Measurements from ENCODE around the gene UTS2B. TPM values are rescaled to one million over a fixed set of nuclear protein-coding genes. Genes with fewer than 3 reads are reported as not detected.

The UTS2B gene
- total and polyA plus RNA-seq, 5 donors from 2014 or later, result not detected

- Mint-ChIP-seq H3K27me3 (no peaks in the 10 kb centered on the region), H3K4me3 (no peak overlapping the region), H3K36me3 (no peaks in the 10 kb centered on the region), H3K27ac (no peak overlapping the region), H3K9me3 (no peaks in the 10 kb centered on the region), H3K4me1 (peaks cover 2 to 31% (median 11%) of the 10 kb centered on the region in 4 donors)
- Histone ChIP-seq H3K9me3 (ENCODE audit: control insufficient read depth in 2 of 2, low read length in 2 of 2) (no peaks in the 10 kb centered on the region), H3K27me3 (ENCODE audit: control insufficient read depth, insufficient read depth, low read length) (no peaks in the 10 kb centered on the region), H3K27ac (ENCODE audit: insufficient read depth, low read length, poor library complexity, severe bottlenecking) (no peak overlapping the region), H3K36me3 (ENCODE audit: control insufficient read depth, insufficient read depth, low read length) (no peaks in the 10 kb centered on the region), H3K4me3 (ENCODE audit: low read depth, low read length) (no peak overlapping the region), H3K4me1 (ENCODE audit: control insufficient read depth, insufficient read depth, low read length, poor library complexity, severe bottlenecking) (no peaks in the 10 kb centered on the region)
- DNase-seq (no peak), ATAC-seq (ENCODE audit: low read depth in 2 of 2) (no peak)
Measured at GRCh38 chr3:191340966-191341365, 10.6 kb upstream of the UTS2B start.

- H3K27me3 ChIP-seq (ENCODE audit: control insufficient read depth, insufficient read depth, low read length), result no peaks in the 10 kb centered on the region
- no peak overlapping the region for H3K27ac ChIP-seq (ENCODE audit: insufficient read depth, low read length, poor library complexity, severe bottlenecking)
- no peak for ATAC-seq (ENCODE audit: low read depth in 2 of 2)
- no peak overlapping the region for H3K4me3 ChIP-seq (ENCODE audit: low read depth, low read length)
- DNase-seq, result no peak
- Mint-ChIP-seq H3K9me3 (no peaks in the 10 kb centered on the region), H3K27me3 (no peaks in the 10 kb centered on the region), H3K4me3 (no peak overlapping the region), H3K36me3 (no peaks in the 10 kb centered on the region), H3K4me1 (peaks cover 2 to 35% (median 11%) of the 10 kb centered on the region in 4 donors), H3K27ac (no peak overlapping the region)
- H3K36me3 ChIP-seq (ENCODE audit: control insufficient read depth, insufficient read depth, low read length), result no peaks in the 10 kb centered on the region
- no peaks in the 10 kb centered on the region for H3K4me1 ChIP-seq (ENCODE audit: control insufficient read depth, insufficient read depth, low read length, poor library complexity, severe bottlenecking)
- H3K9me3 ChIP-seq (ENCODE audit: control insufficient read depth in 2 of 2, low read length in 2 of 2), result no peaks in the 10 kb centered on the region
Measured at GRCh38 chr3:191340351-191340750, 10.0 kb upstream of the UTS2B start.

- H3K27me3 Mint-ChIP-seq, result no peaks in the 10 kb centered on the region
- Histone ChIP-seq H3K27me3 (ENCODE audit: control insufficient read depth, insufficient read depth, low read length) (no peaks in the 10 kb centered on the region), H3K4me1 (ENCODE audit: control insufficient read depth, insufficient read depth, low read length, poor library complexity, severe bottlenecking) (peaks cover 3% of the 10 kb centered on the region), H3K36me3 (ENCODE audit: control insufficient read depth, insufficient read depth, low read length) (no peaks in the 10 kb centered on the region), H3K4me3 (ENCODE audit: low read depth, low read length) (no peak overlapping the region), H3K27ac (ENCODE audit: insufficient read depth, low read length, poor library complexity, severe bottlenecking) (no peak overlapping the region), H3K9me3 (ENCODE audit: control insufficient read depth in 2 of 2, low read length in 2 of 2) (no peaks in the 10 kb centered on the region)
- no peaks in the 10 kb centered on the region for H3K9me3 Mint-ChIP-seq
- no peak for DNase-seq
- ATAC-seq (ENCODE audit: low read depth in 2 of 2), result no peak
- no peaks in the 10 kb centered on the region for H3K36me3 Mint-ChIP-seq
- no peak overlapping the region for H3K4me3 Mint-ChIP-seq
- H3K4me1 Mint-ChIP-seq, result peaks cover 2 to 37% (median 13%) of the 10 kb centered on the region in 4 donors
- H3K27ac Mint-ChIP-seq, result peak overlapping the region in 1 of 3 donors; percentile 6
Measured at GRCh38 chr3:191339316-191339917, 9.1 kb upstream of the UTS2B start.

GRCh38 chr3:191338177-191338488 lies 7.8 kb upstream of the UTS2B start:
- Mint-ChIP-seq H3K27ac (peak overlapping the region in 1 of 3 donors; percentile 4), H3K9me3 (no peaks in the 10 kb centered on the region), H3K27me3 (no peaks in the 10 kb centered on the region), H3K4me1 (peaks cover 0 to 41% (median 18%) of the 10 kb centered on the region in 4 donors), H3K36me3 (no peaks in the 10 kb centered on the region), H3K4me3 (no peak overlapping the region)
- no peaks in the 10 kb centered on the region for H3K9me3 ChIP-seq (ENCODE audit: control insufficient read depth in 2 of 2, low read length in 2 of 2)
- no peak overlapping the region for H3K27ac ChIP-seq (ENCODE audit: insufficient read depth, low read length, poor library complexity, severe bottlenecking)
- H3K4me3 ChIP-seq (ENCODE audit: low read depth, low read length), result no peak overlapping the region
- H3K27me3 ChIP-seq (ENCODE audit: control insufficient read depth, insufficient read depth, low read length), result no peaks in the 10 kb centered on the region
- ATAC-seq (ENCODE audit: low read depth in 2 of 2) (no peak), DNase-seq (no peak)
- no peaks in the 10 kb centered on the region for H3K36me3 ChIP-seq (ENCODE audit: control insufficient read depth, insufficient read depth, low read length)
- H3K4me1 ChIP-seq (ENCODE audit: control insufficient read depth, insufficient read depth, low read length, poor library complexity, severe bottlenecking), result peaks cover 3% of the 10 kb centered on the region

GRCh38 chr3:191336833-191337232 lies 6.5 kb upstream of the UTS2B start:
- no peak overlapping the region for H3K27ac ChIP-seq (ENCODE audit: insufficient read depth, low read length, poor library complexity, severe bottlenecking)
- Mint-ChIP-seq H3K27me3 (no peaks in the 10 kb centered on the region), H3K4me1 (peaks cover 0 to 46% (median 25%) of the 10 kb centered on the region in 4 donors), H3K36me3 (no peaks in the 10 kb centered on the region), H3K4me3 (peak overlapping the region in 1 of 4 donors; percentile 8), H3K27ac (peak overlapping the region in 1 of 3 donors; percentile 32), H3K9me3 (no peaks in the 10 kb centered on the region)
- ATAC-seq (ENCODE audit: low read depth in 2 of 2) (no peak), DNase-seq (no peak)
- H3K4me3 ChIP-seq (ENCODE audit: low read depth, low read length), result no peak overlapping the region
- no peaks in the 10 kb centered on the region for H3K9me3 ChIP-seq (ENCODE audit: control insufficient read depth in 2 of 2, low read length in 2 of 2)
- peaks cover 3% of the 10 kb centered on the region for H3K4me1 ChIP-seq (ENCODE audit: control insufficient read depth, insufficient read depth, low read length, poor library complexity, severe bottlenecking)
- no peaks in the 10 kb centered on the region for H3K27me3 ChIP-seq (ENCODE audit: control insufficient read depth, insufficient read depth, low read length)
- H3K36me3 ChIP-seq (ENCODE audit: control insufficient read depth, insufficient read depth, low read length), result no peaks in the 10 kb centered on the region

- no peaks in the 10 kb centered on the region for H3K9me3 ChIP-seq (ENCODE audit: control insufficient read depth in 2 of 2, low read length in 2 of 2)
- no peaks in the 10 kb centered on the region for H3K36me3 Mint-ChIP-seq
- H3K36me3 ChIP-seq (ENCODE audit: control insufficient read depth, insufficient read depth, low read length), result no peaks in the 10 kb centered on the region
- DNase-seq, result no peak
- no peaks in the 10 kb centered on the region for H3K9me3 Mint-ChIP-seq
- peaks cover 4% of the 10 kb centered on the region for H3K27me3 Mint-ChIP-seq
- peaks cover 2 to 58% (median 35%) of the 10 kb centered on the region in 4 donors for H3K4me1 Mint-ChIP-seq
- ATAC-seq (ENCODE audit: low read depth in 2 of 2), result no peak
- no peak overlapping the region for H3K27ac Mint-ChIP-seq
- peaks cover 12% of the 10 kb centered on the region for H3K4me1 ChIP-seq (ENCODE audit: control insufficient read depth, insufficient read depth, low read length, poor library complexity, severe bottlenecking)
- H3K4me3 ChIP-seq (ENCODE audit: low read depth, low read length), result no peak overlapping the region
- peak overlapping the region in 2 of 4 donors; percentile 4 to 12 for H3K4me3 Mint-ChIP-seq
- H3K27ac ChIP-seq (ENCODE audit: insufficient read depth, low read length, poor library complexity, severe bottlenecking), result no peak overlapping the region
- no peaks in the 10 kb centered on the region for H3K27me3 ChIP-seq (ENCODE audit: control insufficient read depth, insufficient read depth, low read length)
Measured at GRCh38 chr3:191334346-191334893, 4.1 kb upstream of the UTS2B start.

- H3K27ac ChIP-seq (ENCODE audit: insufficient read depth, low read length, poor library complexity, severe bottlenecking), result no peak overlapping the region
- H3K27me3 Mint-ChIP-seq, result peaks cover 4% of the 10 kb centered on the region
- H3K4me3 Mint-ChIP-seq, result peak overlapping the region in 1 of 4 donors; percentile 80
Measured at GRCh38 chr3:191333298-191333880, 3.1 kb upstream of the UTS2B start.

GRCh38 chr3:191331388-191331787 lies 1.1 kb upstream of the UTS2B start:
- no peaks in the 10 kb centered on the region for H3K9me3 ChIP-seq (ENCODE audit: control insufficient read depth in 2 of 2, low read length in 2 of 2)
- no peaks in the 10 kb centered on the region for H3K27me3 ChIP-seq (ENCODE audit: control insufficient read depth, insufficient read depth, low read length)
- peaks cover 12% of the 10 kb centered on the region for H3K4me1 ChIP-seq (ENCODE audit: control insufficient read depth, insufficient read depth, low read length, poor library complexity, severe bottlenecking)
- Mint-ChIP-seq H3K36me3 (no peaks in the 10 kb centered on the region), H3K4me3 (peak overlapping the region; percentile 83 to 88 (median 86)), H3K27me3 (peaks cover 8% of the 10 kb centered on the region), H3K9me3 (peaks cover 0 to 3% (median 0%) of the 10 kb centered on the region in 7 donors), H3K4me1 (peaks cover 8 to 60% (median 27%) of the 10 kb centered on the region in 4 donors), H3K27ac (peak overlapping the region in 1 of 3 donors; percentile 71)
- H3K27ac ChIP-seq (ENCODE audit: insufficient read depth, low read length, poor library complexity, severe bottlenecking), result no peak overlapping the region
- DNase-seq, result no peak
- H3K36me3 ChIP-seq (ENCODE audit: control insufficient read depth, insufficient read depth, low read length), result no peaks in the 10 kb centered on the region
- H3K4me3 ChIP-seq (ENCODE audit: low read depth, low read length), result peak overlapping the region; percentile 75
- no peak for ATAC-seq (ENCODE audit: low read depth in 2 of 2)

More at GRCh38 chr3:191333298-191333880, 3.1 kb upstream of the UTS2B start:
- Mint-ChIP-seq H3K36me3 (no peaks in the 10 kb centered on the region), H3K27ac (no peak overlapping the region), H3K9me3 (peaks cover 0 to 1% (median 0%) of the 10 kb centered on the region in 7 donors), H3K4me1 (peaks cover 7 to 62% (median 35%) of the 10 kb centered on the region in 4 donors)
- ATAC-seq (ENCODE audit: low read depth in 2 of 2), result no peak
- H3K4me3 ChIP-seq (ENCODE audit: low read depth, low read length), result no peak overlapping the region
- no peaks in the 10 kb centered on the region for H3K36me3 ChIP-seq (ENCODE audit: control insufficient read depth, insufficient read depth, low read length)
- H3K27me3 ChIP-seq (ENCODE audit: control insufficient read depth, insufficient read depth, low read length), result no peaks in the 10 kb centered on the region
- H3K9me3 ChIP-seq (ENCODE audit: control insufficient read depth in 2 of 2, low read length in 2 of 2), result no peaks in the 10 kb centered on the region
- peaks cover 12% of the 10 kb centered on the region for H3K4me1 ChIP-seq (ENCODE audit: control insufficient read depth, insufficient read depth, low read length, poor library complexity, severe bottlenecking)
- DNase-seq, result no peak
